NB4 (cell line): Measurements from ENCODE around the gene RESP18.

Experiments used
- CTCF ChIP-seq: IDR thresholded peaks from one replicate; pipeline ENCODE4 v1.5.1; 2012; ENCODE audit warnings: low read depth, low read length
- MAX ChIP-seq: IDR thresholded peaks from 2 replicates; pipeline ENCODE4 v1.6.1; 2011; ENCODE audit warnings: low read depth, low read length
- MYC ChIP-seq: IDR thresholded peaks from 2 replicates; pipeline ENCODE4 v1.6.1; 2011; ENCODE audit warnings: low read depth, low read length
- POLR2A ChIP-seq: IDR thresholded peaks from 2 replicates; pipeline ENCODE4 v1.6.1; 2011; ENCODE audit warnings: mild to moderate bottlenecking; ENCODE audit not compliant: insufficient read length; ENCODE audit errors: extremely low read depth

GRCh38 chr2:219306047-219306446 is 26.5 kb downstream of the RESP18 start:
- no peak for TF ChIP-seq CTCF
- no peak for TF ChIP-seq MYC
- TF ChIP-seq POLR2A, result no peak
- TF ChIP-seq MAX, result no peak
